Effector memory CD4-positive, alpha-beta T cell (primary cell): Measurements from ENCODE around the gene RFWD3.

ENCODE experiments used
- DNase-seq, 3 donors: peaks; one replicate each; pipeline ENCODE4 v3.0.0-alpha.2; 2020
- H3K27ac ChIP-seq: 2 replicates; pipeline ENCODE4 v1.7.0; 2013; ENCODE audit warnings: mild to moderate bottlenecking, low read length, moderate library complexity; ENCODE audit not compliant: insufficient read depth, poor library complexity, severe bottlenecking
- H3K27me3 ChIP-seq: replicated peaks from 2 replicates; pipeline ENCODE4 v1.7.0; 2013; ENCODE audit warnings: mild to moderate bottlenecking, low read length; ENCODE audit not compliant: insufficient read depth, control insufficient read depth, poor library complexity, severe bottlenecking
- H3K36me3 ChIP-seq: 2 replicates; pipeline ENCODE4 v1.7.0; 2013; ENCODE audit warnings: mild to moderate bottlenecking, low read length, moderate library complexity; ENCODE audit not compliant: control insufficient read depth, insufficient read depth
- H3K4me1 ChIP-seq: 2 replicates; pipeline ENCODE4 v1.7.0; 2013; ENCODE audit warnings: low read length, mild to moderate bottlenecking; ENCODE audit not compliant: control insufficient read depth, insufficient read depth, poor library complexity, severe bottlenecking
- H3K4me3 ChIP-seq: 2 replicates; pipeline ENCODE4 v1.7.0; 2013; ENCODE audit warnings: low read length, low read depth, mild to moderate bottlenecking; ENCODE audit not compliant: insufficient read depth, poor library complexity, severe bottlenecking
- H3K9me3 ChIP-seq: 2 replicates; pipeline ENCODE4 v1.7.0; 2013; ENCODE audit warnings: mild to moderate bottlenecking, low read length, moderate library complexity; ENCODE audit not compliant: control insufficient read depth

RFWD3 gene

GRCh38 chr16:74583926-74584666 lies 82.6 kb downstream of the RFWD3 start:
- peaks cover 4% of the 10 kb centered on the region for H3K36me3 ChIP-seq
- H3K27ac ChIP-seq = no peak overlapping the region
- no peak for DNase-seq
- no peaks in the 10 kb centered on the region for H3K9me3 ChIP-seq
- peaks cover 13% of the 10 kb centered on the region for H3K4me1 ChIP-seq
- no peak overlapping the region for H3K4me3 ChIP-seq
- H3K27me3 ChIP-seq = no peaks in the 10 kb centered on the region

GRCh38 chr16:74582970-74583369 lies 83.7 kb downstream of the RFWD3 start:
- Histone ChIP-seq H3K36me3 (peaks cover 4% of the 10 kb centered on the region), H3K9me3 (no peaks in the 10 kb centered on the region), H3K4me1 (peaks cover 9% of the 10 kb centered on the region), H3K27ac (no peak overlapping the region), H3K27me3 (no peaks in the 10 kb centered on the region), H3K4me3 (no peak overlapping the region)
- DNase-seq = no peak

- Histone ChIP-seq H3K36me3 (no peaks in the 10 kb centered on the region), H3K4me3 (no peak overlapping the region), H3K4me1 (peaks cover 13% of the 10 kb centered on the region), H3K9me3 (no peaks in the 10 kb centered on the region), H3K27ac (no peak overlapping the region), H3K27me3 (no peaks in the 10 kb centered on the region)
- DNase-seq = no peak
Observed at GRCh38 chr16:74580833-74581232, 85.8 kb downstream of the RFWD3 start.

GRCh38 chr16:74578838-74579237 lies 87.8 kb downstream of the RFWD3 start:
- H3K36me3 ChIP-seq = no peaks in the 10 kb centered on the region
- H3K27ac ChIP-seq = no peak overlapping the region
- H3K4me3 ChIP-seq = no peak overlapping the region
- H3K4me1 ChIP-seq = peaks cover 15% of the 10 kb centered on the region
- no peaks in the 10 kb centered on the region for H3K9me3 ChIP-seq
- no peaks in the 10 kb centered on the region for H3K27me3 ChIP-seq
- no peak for DNase-seq

- H3K9me3 ChIP-seq = no peaks in the 10 kb centered on the region
- H3K27ac ChIP-seq = no peak overlapping the region
- H3K4me1 ChIP-seq = peaks cover 16% of the 10 kb centered on the region
- H3K36me3 ChIP-seq = no peaks in the 10 kb centered on the region
- no peaks in the 10 kb centered on the region for H3K27me3 ChIP-seq
- DNase-seq = no peak
- no peak overlapping the region for H3K4me3 ChIP-seq
Observed at GRCh38 chr16:74578433-74578832, 88.2 kb downstream of the RFWD3 start.

GRCh38 chr16:74577882-74578366 lies 88.8 kb downstream of the RFWD3 start:
- Histone ChIP-seq H3K27me3 (no peaks in the 10 kb centered on the region), H3K36me3 (no peaks in the 10 kb centered on the region), H3K4me3 (no peak overlapping the region), H3K9me3 (no peaks in the 10 kb centered on the region), H3K27ac (no peak overlapping the region), H3K4me1 (peaks cover 13% of the 10 kb centered on the region)
- DNase-seq = no peak

- no peak overlapping the region for H3K27ac ChIP-seq
- no peak overlapping the region for H3K4me3 ChIP-seq
- no peaks in the 10 kb centered on the region for H3K9me3 ChIP-seq
- H3K4me1 ChIP-seq = peaks cover 20% of the 10 kb centered on the region
- DNase-seq = no peak
- H3K27me3 ChIP-seq = no peaks in the 10 kb centered on the region
- H3K36me3 ChIP-seq = no peaks in the 10 kb centered on the region
Observed at GRCh38 chr16:74575807-74576643, 90.7 kb downstream of the RFWD3 start.

GRCh38 chr16:74575175-74575806 lies 91.4 kb downstream of the RFWD3 start:
- H3K27me3 ChIP-seq = no peaks in the 10 kb centered on the region
- no peak overlapping the region for H3K27ac ChIP-seq
- no peaks in the 10 kb centered on the region for H3K9me3 ChIP-seq

GRCh38 chr16:74574146-74574545 lies 92.5 kb downstream of the RFWD3 start:
- DNase-seq = no peak
- H3K4me3 ChIP-seq = no peak overlapping the region
- H3K4me1 ChIP-seq = peaks cover 23% of the 10 kb centered on the region
- H3K36me3 ChIP-seq = no peaks in the 10 kb centered on the region
- H3K9me3 ChIP-seq = no peaks in the 10 kb centered on the region
- H3K27me3 ChIP-seq = no peaks in the 10 kb centered on the region
- H3K27ac ChIP-seq = no peak overlapping the region

More at GRCh38 chr16:74575175-74575806, 91.4 kb downstream of the RFWD3 start:
- Histone ChIP-seq H3K36me3 (no peaks in the 10 kb centered on the region), H3K4me1 (peaks cover 26% of the 10 kb centered on the region), H3K4me3 (no peak overlapping the region)
- DNase-seq = no peak
